Left cardiac atrium (tissue), 4 donors: ENCODE results near the gene GOLGA3. TPM values are rescaled to one million over a fixed set of nuclear protein-coding genes. Genes with fewer than 3 reads are reported as not detected.
"Not testable (repeated sequence)": the region's sequence is repeated elsewhere in the genome, so short reads cannot be mapped to it uniquely, and the experiment has no call there.

ENCODE experiments used
- ATAC-seq, 2 donors: fragments of 200-7000 bp; cut with Tn5 transposase; one replicate each; pipeline ENCODE4 v1.9.1; 2020; ENCODE audit warnings: mild to moderate bottlenecking in 2 of 2, moderate library complexity in 2 of 2
- DNase-seq: peaks from one replicate; pipeline ENCODE4 v3.0.0-alpha.2; 2020
- intact Hi-C, 2 donors: fragments of 100-400 bp; cut with DNase I; formaldehyde crosslinking; loops; one replicate each; pipeline versions ENCODE4 v1.14.1 to v1.15.1; 2022 to 2023
- total RNA-seq, 2 donors: library from RNA; stranded (reverse); fragmentation: NEBNext Ultra II Directional; extraction: Animal tissue kit (Norgen Biotek cat#: 25700); gene quantifications; one replicate each; pipeline ENCODE4 v1.2.1, GENCODE V29; 2021
- donor health status: DM: no; HTN: yes; CAD: no.
- donor health status: DM: no; HTN: yes; CAD: no; lungs with severe emphysema.
- donor health status: DM: yes; HTN: yes; CAD: no.
- donor health status: Dilated cardiomyopathy.

Gene GOLGA3
- total RNA-seq, 2 donors from 2014 or later = 37.9 to 50.3 TPM

- ATAC-seq (no peak), DNase-seq (no peak)
- intact Hi-C loops = no loop called here
These were observed 21.6 kb upstream of the GOLGA3 start for GRCh38 chr12:132850291-132850690.

- ATAC-seq = no peak
- no peak for DNase-seq
- intact Hi-C loops = no loop called here
These were observed 19.9 kb upstream of the GOLGA3 start for GRCh38 chr12:132848521-132848920.

- ATAC-seq (no peak), DNase-seq (no peak)
- intact Hi-C loops = no loop called here
These were observed 19.0 kb upstream of the GOLGA3 start for GRCh38 chr12:132847363-132848356.

GRCh38 chr12:132844681-132845080 is 16.0 kb upstream of the GOLGA3 start:
- ATAC-seq, DNase-seq, intact Hi-C loops: not testable (repeated sequence)

- ATAC-seq (no peak), DNase-seq (no peak)
- intact Hi-C loops = no loop called here
These were observed 13.9 kb upstream of the GOLGA3 start for GRCh38 chr12:132842449-132843045.

- intact Hi-C loops = no loop called here
- no peak for ATAC-seq
- DNase-seq = no peak
These were observed 12.5 kb upstream of the GOLGA3 start for GRCh38 chr12:132841151-132841550.

- intact Hi-C loops = no loop called here
- DNase-seq (no peak), ATAC-seq (no peak)
These were observed 11.9 kb upstream of the GOLGA3 start for GRCh38 chr12:132840536-132840935.

- DNase-seq = no peak
- ATAC-seq = no peak
These were observed 11.0 kb upstream of the GOLGA3 start for GRCh38 chr12:132839558-132840235.

GRCh38 chr12:132838410-132839080 is 9.9 kb upstream of the GOLGA3 start:
- DNase-seq (no peak), ATAC-seq (peak; percentile 33 to 51)
- intact Hi-C loops = no loop called here

More at GRCh38 chr12:132839558-132840235, 11.0 kb upstream of the GOLGA3 start:
- intact Hi-C loops = no loop called here

GRCh38 chr12:132837693-132838409 is 9.2 kb upstream of the GOLGA3 start:
- DNase-seq = no peak
- intact Hi-C loops = no loop called here
- peak; percentile 70 to 74 for ATAC-seq

- DNase-seq (no peak), ATAC-seq (no peak)
- intact Hi-C loops = no loop called here
These were observed 8.2 kb upstream of the GOLGA3 start for GRCh38 chr12:132836795-132837331.

GRCh38 chr12:132836230-132836629 is 7.6 kb upstream of the GOLGA3 start:
- DNase-seq, ATAC-seq, intact Hi-C loops: not testable (repeated sequence)

GRCh38 chr12:132835076-132836025 is 6.7 kb upstream of the GOLGA3 start:
- ATAC-seq = no peak
- no peak for DNase-seq
- intact Hi-C loops = no loop called here

GRCh38 chr12:132834181-132834711 is 5.6 kb upstream of the GOLGA3 start:
- intact Hi-C loops = no loop called here

GRCh38 chr12:132833341-132833740 is 4.7 kb upstream of the GOLGA3 start:
- DNase-seq (no peak), ATAC-seq (no peak)
- intact Hi-C loops = no loop called here

More at GRCh38 chr12:132834181-132834711, 5.6 kb upstream of the GOLGA3 start:
- DNase-seq (no peak), ATAC-seq (no peak)

GRCh38 chr12:132831771-132832170 is 3.1 kb upstream of the GOLGA3 start:
- intact Hi-C loops = no loop called here
- DNase-seq (no peak), ATAC-seq (no peak)
